HG03064 (cell line): ENCODE data around the gene ESAM.
A peak's percentile ranks its signal among the peaks of the same experiment; 100 is the strongest.

Experiments
- ATAC-seq: cut with Tn5 transposase; IDR thresholded peaks from one replicate; pipeline ENCODE4 v1.9.1; 2021; ENCODE audit warnings: low read depth; ENCODE audit not compliant: unreplicated experiment

The ESAM gene

GRCh38 chr11:124753624-124754023 lies 8.5 kb downstream of the ESAM start:
- no peak for ATAC-seq

GRCh38 chr11:124753205-124753604 lies 8.9 kb downstream of the ESAM start:
- ATAC-seq = no peak

GRCh38 chr11:124752471-124753102 lies 9.5 kb downstream of the ESAM start:
- no peak for ATAC-seq

- no peak for ATAC-seq
These were observed 10.2 kb downstream of the ESAM start, which contains the start of gene VSIG2 for GRCh38 chr11:124751741-124752470. TSS of gene VSIG2 (minus strand) at chr11:124752255. CDS start at chr11:124752137, 118 bp downstream.

- ATAC-seq = no peak
These were observed 10.7 kb downstream of the ESAM start for GRCh38 chr11:124751391-124751740.

- ATAC-seq = no peak
These were observed 12.2 kb downstream of the ESAM start for GRCh38 chr11:124749912-124750311.

GRCh38 chr11:124748481-124749343 lies 13.4 kb downstream of the ESAM start:
- no peak for ATAC-seq

- ATAC-seq = no peak
These were observed 14.0 kb downstream of the ESAM start for GRCh38 chr11:124748100-124748418.

GRCh38 chr11:124747406-124748099 lies 14.5 kb downstream of the ESAM start:
- no peak for ATAC-seq

GRCh38 chr11:124746621-124747243 lies 15.4 kb downstream of the ESAM start:
- peak; percentile 87 for ATAC-seq

GRCh38 chr11:124745835-124746620 lies 16.1 kb downstream of the ESAM start:
- peak; percentile 12 for ATAC-seq

GRCh38 chr11:124745270-124745834 lies 16.7 kb downstream of the ESAM start:
- no peak for ATAC-seq

GRCh38 chr11:124743050-124743449 lies 19.0 kb downstream of the ESAM start:
- ATAC-seq = no peak

- no peak for ATAC-seq
These were observed 19.5 kb downstream of the ESAM start for GRCh38 chr11:124742555-124742954.

- peak; percentile 43 for ATAC-seq
These were observed 21.7 kb downstream of the ESAM start for GRCh38 chr11:124740277-124740882.

- ATAC-seq = peak; percentile 95
These were observed 22.4 kb downstream of the ESAM start, which contains the start of gene NRGN for GRCh38 chr11:124739479-124740276. TSS of gene NRGN (plus strand) at chr11:124739942. CDS start at chr11:124740085, 143 bp downstream.

- ATAC-seq = no peak
These were observed 23.2 kb downstream of the ESAM start for GRCh38 chr11:124738713-124739478.
